ENCODE data around the gene ESYT1. TPM values are rescaled to one million over a fixed set of nuclear protein-coding genes. Genes with fewer than 3 reads are reported as not detected.
A peak's percentile ranks its signal among the peaks of the same experiment; 100 is the strongest.
"Not testable (repeated sequence)": the region's sequence is repeated elsewhere in the genome, so short reads cannot be mapped to it uniquely, and the experiment has no call there.

Gene ESYT1
- total RNA-seq, 1 donor from 2014 or later: 111 TPM

DNA sequence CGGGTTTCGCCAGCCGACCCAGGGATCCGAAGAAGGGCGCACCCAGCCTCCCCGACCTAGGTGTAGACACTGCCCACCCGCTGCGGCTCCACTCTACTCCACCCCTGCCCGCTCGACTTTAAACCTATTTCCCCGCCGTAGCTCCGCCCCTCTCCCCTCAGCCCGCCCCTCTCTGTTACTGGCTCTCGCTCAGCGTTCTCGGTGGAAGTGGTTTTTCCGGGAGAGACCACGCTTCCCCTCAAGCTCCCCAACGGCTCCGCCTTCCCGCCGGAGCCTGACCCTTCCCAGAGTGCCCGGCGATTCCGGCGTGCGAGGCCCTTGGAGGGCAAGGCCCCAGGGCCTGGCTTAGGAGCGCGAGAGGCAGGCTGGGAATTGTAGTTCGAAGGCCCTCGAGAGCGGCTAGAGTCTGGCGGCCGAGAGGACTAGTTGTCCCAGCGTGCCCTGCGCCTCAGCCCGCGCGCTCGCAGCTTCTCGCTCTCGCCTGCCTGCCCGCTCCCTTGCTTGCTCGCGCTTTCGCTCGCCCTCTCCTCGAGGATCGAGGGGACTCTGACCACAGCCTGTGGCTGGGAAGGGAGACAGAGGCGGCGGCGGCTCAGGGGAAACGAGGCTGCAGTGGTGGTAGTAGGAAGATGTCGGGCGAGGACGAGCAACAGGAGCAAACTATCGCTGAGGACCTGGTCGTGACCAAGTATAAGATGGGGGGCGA is 23.8 kb upstream of the ESYT1 start, which contains the start of gene PA2G4:
Gene PA2G4 (plus strand): TSS at position 451 of the 706 bp plus-strand sequence. CDS start 179 bp downstream, at position 630.
- peak; percentile 98 for DNase-seq (ENCODE audit: low spot score)

DNA sequence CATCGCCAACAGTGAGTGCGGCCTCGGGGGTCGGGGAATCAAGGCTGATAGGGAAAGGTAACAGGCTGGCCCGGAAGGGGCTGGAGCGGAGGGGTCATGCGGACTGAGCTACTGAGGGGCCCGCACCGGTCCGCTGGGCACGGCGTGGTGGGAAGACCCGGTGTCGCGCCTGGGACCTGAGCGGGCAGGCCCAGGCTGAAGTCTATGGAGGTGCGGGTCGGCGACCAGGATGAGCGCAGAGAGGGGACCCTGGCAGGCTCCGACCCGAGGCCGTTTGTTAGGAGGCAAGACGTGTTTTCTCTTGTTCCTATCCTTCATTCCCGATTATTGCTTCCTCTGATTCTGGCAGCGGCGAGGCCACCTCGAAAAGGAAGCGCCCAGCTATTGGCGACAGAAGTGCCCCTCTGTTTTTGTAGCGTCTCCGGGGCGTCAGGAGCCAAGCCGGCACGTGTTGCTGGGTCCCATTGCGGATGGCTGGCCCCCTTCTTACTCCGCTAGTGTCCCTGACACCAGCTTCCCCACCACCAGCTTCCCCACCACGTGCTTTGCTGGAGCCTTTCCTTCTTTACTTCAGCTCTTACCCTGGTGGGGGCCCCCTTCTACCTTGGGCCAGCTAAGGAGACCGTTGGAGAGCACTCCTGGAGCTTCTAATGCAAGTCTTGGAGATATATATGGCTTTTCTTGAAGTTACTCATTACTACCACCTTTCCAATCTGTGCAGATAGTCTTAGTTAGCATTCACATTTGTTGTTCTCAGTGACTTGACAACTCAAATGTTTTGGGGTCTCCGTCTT is 23.1 kb upstream of the ESYT1 start:
- DNase-seq (ENCODE audit: low spot score): no peak

DNA sequence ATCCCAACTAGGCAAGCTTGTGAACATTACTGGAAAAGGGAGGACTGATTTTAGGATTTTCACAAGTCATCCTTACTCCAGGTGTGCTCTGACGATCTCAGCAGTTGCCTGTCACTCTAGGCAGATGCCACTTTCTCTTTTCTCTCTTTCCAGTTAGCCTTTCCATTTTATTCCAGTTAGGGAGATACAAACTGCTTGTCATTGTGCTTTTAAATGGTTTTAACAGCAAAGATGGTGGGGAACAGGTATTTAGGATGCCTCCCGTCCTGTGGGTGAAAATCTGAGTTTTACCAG is 22.5 kb upstream of the ESYT1 start:
- DNase-seq (ENCODE audit: low spot score): no peak

DNA sequence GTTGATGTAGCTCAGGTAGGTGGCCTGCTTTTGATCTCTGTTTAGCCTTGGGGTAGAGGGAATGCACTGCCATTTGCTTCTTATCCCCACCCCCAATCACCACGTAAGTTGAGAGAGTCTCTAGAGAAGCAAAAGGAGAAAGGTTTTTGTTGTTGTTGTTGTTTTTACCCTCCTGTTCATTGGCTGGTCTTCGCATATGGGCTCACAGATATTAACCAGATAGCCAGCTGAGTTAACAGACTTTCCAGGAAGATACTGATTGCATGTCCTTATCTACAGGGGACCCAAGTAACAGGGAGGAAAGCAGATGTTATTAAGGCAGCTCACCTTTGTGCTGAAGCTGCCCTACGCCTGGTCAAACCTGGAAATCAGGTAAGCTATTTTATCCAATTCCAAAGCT is 20.8 kb upstream of the ESYT1 start:
- DNase-seq (ENCODE audit: low spot score): no peak

DNA sequence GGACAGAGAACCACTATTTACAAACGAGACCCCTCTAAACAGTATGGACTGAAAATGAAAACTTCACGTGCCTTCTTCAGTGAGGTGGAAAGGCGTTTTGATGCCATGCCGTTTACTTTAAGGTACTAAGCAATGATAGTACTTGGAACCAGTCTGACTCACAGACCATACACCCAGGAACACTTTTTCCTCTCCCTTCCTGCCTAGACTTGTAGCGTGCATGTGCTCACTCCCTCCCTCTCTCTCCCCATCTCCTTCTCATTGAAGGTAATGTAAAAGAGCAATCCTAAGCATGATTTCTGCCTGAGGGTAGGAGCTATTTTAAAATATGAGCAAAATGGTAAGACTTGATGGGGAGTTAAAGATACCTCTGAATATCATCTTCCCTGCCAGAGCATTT is 17.5 kb upstream of the ESYT1 start:
- no peak for DNase-seq (ENCODE audit: low spot score)

DNA sequence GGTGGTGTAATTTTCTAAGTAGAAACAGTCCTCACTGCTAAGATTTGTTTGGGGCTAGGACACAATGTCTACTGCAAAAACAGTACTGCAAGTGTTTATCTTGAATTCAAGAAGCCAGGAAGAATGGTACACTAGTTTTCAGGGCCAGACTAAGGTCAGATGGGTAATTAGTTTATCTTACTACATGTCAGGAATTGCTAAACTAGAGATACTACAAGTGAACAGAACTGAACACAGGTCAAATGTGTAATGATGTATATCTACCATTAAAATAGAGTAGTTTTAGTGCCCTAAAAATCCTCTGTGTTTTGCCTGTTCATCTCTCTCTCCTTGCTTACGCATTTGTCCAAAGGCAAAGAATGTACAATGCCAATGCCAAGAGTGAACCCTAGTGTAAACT is 14.0 kb upstream of the ESYT1 start:
- DNase-seq (ENCODE audit: low spot score): no peak

DNA sequence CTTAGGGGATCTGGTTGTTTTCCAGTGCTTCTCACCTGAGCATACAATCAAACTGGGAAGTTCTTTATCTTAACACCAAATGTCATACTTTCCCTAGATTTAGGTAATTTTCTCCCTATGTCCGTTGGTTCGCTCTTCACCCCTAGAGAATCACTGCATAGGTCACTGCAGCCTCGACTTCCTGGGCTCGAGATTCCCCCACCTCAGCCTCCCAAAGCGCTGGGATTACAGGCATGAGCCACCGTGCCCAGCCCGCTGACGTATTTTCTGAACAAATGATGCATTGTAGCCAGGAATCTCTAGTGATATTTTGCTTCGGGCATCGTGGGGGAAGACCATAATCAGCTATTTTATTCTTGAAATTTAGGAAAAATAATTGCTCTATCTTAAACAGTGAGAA is 12.7 kb upstream of the ESYT1 start:
- no peak for DNase-seq (ENCODE audit: low spot score)

DNA sequence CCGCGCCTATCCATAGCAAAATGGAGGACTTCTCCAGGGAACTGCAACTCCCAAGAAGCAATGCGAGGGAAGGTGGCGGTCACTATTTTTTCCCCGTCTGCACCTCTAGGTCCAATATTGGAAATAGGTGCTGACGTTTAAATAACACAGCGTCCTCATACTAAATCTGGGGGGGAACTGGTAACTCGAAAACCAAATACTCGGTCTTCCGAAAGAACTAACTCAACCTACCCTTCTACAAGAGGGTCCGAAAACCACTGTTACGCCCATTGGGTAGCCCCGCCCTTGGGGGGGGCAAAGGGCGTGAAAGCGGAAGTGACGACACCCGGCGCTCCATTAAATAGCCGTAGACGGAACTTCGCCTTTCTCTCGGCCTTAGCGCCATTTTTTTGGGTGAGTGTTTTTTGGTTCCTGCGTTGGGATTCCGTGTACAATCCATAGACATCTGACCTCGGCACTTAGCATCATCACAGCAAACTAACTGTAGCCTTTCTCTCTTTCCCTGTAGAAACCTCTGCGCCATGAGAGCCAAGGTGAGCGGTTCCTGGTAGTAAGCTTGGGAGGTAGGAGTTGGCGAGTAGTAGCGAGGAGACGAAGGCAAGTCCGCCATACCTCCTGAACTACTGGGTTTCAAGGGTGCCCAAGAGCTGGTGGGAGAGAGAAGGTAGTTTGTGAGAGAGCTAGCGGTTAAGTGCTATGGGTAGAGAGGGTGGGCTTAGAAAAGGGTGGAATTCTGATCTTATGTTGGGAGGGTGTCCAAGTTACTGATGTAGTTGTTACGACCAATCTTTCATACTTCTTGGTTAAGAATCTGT is 11.6 kb upstream of the ESYT1 start, which contains the start of gene RPL41:
Gene RPL41 (plus strand): TSS at position 367 of the 815 bp plus-strand sequence.
- peak; percentile 97 for DNase-seq (ENCODE audit: low spot score)

DNA sequence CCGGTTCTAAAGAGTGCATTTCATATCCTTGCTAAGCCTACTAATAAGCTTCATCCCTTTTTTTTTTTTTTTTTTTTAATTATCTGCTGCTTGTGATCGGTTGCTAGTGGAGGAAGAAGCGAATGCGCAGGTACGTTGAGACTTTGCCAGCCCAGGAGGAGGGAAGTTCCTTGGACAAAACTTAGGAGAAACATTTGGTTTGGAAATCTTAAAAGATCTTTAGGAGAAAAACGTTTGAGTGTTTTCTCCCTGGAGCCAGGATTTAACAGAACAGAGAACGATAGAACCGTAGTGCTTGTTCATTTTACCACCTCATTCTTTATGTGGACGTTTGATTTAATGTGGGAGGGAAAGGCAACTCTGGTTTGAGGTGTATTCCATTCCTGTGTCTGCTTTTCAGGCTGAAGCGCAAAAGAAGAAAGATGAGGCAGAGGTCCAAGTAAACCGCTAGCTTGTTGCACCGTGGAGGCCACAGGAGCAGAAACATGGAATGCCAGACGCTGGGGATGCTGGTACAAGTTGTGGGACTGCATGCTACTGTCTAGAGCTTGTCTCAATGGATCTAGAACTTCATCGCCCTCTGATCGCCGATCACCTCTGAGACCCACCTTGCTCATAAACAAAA is 10.9 kb upstream of the ESYT1 start:
- DNase-seq (ENCODE audit: low spot score): not testable (repeated sequence)

DNA sequence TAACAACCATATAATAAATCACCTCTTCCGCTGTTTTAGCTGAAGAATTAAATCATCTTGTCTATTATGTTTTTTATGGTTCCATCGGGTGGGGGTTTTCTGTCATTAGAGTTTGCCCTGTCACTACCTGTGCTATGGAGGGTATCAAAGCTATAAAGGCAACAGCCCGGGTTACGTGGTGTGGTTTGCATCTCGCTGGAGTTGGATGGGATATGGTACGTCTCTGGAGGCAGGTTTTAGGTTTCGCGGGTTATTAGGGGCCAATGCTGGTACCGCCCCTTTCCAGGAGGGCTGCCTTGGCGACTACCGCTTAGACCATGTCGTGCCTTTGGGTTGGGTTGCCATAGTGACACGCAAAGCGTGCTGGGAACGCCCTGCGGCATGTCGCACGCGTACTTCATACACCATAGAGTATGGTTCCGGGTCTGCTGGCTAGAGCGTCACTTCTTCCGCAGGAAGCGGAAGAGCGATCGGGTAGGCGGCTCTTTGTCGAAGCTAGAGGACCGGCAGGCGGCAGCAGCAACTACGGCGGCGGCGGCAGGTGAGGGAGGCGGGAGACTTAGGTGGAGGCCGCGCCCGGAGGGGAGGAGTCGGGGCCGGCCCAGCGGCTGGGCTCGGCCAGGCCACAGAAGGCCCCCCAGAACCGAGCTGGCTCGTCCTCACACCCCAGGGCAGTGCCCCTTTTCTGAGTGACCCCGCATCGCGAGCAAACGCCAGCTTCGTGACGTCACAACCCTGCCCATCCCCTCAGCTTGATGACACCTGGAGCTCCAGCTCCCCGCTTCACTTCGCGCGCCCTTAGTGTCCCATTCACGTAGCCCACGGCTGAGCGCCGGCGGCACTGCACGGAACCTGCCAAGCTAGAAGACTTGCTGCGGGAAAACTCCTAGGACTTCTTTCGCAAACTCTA is 10.0 kb upstream of the ESYT1 start, which contains the start of gene ZC3H10:
Gene ZC3H10 (plus strand): TSS at position 489 of the 910 bp plus-strand sequence. CDS start 2,297 bp downstream, outside the sequence.
- DNase-seq (ENCODE audit: low spot score): peak; percentile 99

DNA sequence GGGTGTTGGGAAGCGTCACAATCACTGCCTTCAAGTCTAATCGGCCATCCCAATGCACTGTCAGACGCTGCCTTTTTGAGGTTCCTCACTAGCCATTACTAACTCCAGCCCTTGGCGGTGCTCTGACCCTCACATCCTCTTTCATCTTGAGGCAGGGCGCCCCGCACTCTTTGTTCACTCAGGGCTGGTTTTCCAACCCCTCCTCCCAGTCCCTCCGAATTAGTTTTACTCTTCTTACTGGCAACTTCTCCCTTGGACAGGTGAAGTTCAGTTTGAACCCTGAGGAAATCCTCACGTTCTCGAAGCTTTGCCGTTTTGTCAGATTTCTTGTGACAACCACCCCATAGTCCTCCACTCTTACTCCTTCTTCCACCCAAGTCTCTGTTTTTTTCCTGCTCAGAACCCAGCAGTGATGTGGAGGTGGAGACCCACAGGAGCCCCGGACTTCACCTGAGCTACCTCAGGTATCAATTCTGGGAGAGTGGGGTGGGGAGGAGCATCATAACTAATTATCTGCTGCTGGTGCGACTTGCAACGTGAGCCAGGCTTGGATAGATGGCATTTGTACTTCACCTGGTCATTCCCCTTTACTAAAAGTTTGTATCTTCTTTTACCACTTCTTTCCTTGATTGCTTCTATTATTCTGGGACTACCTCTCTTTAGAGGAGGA is 9.2 kb upstream of the ESYT1 start:
- DNase-seq (ENCODE audit: low spot score): no peak

DNA sequence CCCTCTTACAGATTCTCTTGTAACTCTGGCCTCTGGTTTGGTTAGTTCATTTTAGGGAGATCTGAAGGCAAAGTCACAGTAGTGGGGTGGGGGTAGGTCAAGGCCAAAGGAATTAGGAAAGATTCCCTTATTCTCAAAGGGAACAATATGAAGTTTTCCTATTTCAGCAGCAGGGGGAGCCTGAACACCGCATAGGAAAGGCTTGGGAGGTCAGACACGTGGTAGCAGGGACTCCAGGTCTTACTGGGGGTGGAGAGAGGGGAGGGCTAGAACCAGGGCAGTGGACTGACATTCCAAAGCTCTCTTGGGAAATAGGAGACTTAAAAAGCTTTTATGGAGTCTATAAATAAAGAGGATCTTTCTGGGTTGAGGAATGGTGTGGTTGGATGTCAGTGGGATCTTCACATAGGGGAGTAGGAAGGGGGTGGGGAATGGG is 8.7 kb upstream of the ESYT1 start:
- peak; percentile 71 for DNase-seq (ENCODE audit: low spot score)

DNA sequence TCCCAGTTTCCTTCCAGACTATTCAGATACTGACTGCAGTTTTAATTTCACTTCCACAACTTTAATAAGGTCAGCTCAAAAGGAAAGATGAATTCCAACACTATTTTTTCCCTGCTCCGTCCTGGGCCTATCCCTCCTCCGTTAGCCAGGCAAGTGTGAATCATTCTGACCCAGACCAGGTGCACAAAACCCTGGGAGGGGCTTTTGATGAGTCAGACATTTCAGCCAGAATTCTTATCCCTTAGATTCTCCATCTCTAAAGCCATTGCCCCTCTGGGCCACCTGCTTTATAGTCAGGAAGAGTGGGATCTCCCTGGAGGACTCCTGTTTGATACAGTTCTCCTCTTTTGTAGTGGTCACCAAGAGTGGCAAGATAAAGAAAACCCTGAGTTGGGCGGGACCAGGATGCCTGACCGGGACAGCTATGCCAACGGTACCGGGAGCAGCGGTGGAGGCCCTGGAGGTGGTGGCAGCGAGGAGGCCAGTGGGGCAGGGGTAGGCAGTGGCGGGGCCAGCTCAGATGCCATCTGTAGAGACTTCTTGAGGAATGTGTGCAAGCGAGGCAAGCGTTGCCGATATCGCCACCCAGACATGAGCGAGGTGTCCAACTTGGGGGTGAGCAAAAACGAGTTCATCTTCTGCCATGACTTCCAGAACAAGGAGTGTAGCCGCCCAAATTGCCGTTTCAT is 7.8 kb upstream of the ESYT1 start:
- no peak for DNase-seq (ENCODE audit: low spot score)

DNA sequence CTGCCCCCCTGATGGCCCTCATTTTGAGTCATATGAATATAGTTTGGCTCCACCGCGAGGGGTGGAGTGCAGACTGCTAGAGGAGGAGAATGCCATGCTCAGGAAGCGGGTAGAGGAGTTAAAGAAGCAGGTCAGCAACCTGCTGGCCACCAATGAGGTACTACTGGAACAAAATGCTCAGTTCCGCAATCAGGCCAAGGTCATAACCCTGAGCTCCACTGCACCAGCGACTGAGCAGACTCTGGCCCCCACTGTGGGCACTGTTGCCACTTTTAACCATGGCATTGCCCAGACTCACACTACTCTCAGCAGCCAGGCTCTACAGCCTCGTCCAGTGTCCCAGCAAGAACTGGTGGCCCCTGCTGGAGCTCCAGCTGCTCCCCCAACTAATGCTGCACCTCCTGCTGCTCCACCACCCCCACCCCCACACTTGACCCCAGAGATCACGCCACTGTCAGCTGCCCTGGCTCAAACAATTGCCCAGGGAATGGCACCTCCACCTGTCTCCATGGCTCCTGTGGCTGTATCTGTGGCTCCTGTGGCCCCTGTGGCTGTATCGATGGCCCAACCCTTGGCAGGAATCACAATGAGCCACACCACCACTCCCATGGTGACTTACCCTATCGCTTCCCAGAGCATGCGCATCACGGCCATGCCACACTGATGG is 6.7 kb upstream of the ESYT1 start:
- no peak for DNase-seq (ENCODE audit: low spot score)

DNA sequence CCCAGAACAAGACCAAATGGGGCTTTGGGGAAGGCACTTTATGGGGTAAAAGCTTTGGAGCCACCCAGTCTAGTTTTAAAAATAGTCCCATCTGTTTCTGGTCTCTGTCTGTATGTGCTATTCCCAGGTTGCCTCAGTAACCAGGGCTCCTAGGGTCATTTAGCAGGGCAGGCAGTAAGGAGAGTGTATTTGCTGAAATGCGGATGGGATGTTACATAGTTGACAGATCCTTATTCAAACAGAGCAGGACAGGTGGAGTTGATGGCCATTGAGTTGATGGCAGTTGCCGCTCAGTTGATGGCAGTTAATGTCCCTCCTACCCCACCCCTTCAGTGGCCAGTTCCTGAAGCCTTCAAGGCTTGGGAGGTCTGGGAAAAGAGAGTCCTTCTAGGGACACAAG is 5.4 kb upstream of the ESYT1 start:
- no peak for DNase-seq (ENCODE audit: low spot score)

DNA sequence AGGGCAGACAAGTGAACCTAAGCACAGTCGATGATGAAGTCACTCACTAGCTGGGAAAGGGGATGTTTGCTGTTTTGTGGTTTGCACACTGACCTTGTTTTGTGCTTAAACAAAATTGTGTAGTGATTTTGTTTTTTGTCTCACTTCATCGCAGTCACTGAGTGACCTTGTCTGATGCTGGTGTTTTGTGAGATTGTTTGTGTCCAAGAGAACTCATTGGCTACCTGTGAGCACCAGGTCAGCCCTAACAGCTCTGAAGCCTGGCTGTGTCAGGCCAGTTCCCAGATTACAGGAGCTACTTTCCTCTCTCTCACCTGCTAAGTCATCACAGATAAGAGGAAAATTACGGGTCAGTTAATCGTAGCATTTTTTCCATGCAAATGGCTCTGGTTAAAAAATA is 3.9 kb upstream of the ESYT1 start:
- DNase-seq (ENCODE audit: low spot score): no peak

DNA sequence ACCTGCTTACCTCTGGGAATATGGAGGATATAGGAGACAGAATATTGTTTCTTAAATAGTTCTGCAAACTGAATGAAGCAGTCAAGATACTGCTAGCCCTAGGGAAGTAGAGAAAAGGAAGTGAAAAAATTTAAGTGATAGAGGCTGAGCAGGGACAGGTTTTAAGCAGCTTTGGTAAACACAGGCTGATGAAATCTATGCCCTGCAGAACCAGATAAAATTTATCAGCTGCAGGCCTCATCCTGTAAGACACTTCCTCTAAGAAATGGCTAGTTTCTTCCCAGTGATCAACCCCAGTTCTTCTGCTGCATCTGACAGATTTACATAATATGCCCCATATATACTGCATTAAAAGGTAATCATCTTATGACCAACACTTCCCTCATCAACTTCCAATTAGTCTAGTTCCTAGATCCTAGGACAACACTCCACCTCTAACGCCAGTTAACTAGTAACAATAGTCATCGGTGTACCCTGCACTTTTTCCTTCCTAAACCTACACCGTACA is 1.3 kb upstream of the ESYT1 start:
- DNase-seq (ENCODE audit: low spot score): no peak

DNA sequence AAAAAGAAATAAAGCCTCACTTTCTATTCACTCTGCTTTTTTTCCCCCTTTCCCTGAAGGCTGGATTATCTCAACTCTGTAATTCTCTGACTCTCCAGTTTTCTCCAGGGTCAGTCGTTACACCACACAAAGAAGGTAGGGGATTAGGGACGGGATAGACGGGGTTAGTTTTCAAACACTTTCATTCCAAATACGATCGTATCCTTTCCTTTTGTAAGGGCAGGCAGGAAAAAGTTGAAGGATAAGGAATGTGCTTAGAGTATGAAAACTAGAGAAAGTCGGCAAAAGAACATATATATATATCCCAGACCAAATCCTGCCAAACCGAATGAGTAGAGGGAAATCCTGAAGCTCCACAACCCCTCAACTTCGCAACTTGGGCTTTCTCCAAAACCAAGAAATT is 581 bp upstream of the ESYT1 start:
- no peak for DNase-seq (ENCODE audit: low spot score)

Data from mucosa of gallbladder (tissue), 1 donor.